ENCODE data around the gene RENBP. TPM values are rescaled to one million over a fixed set of nuclear protein-coding genes. Genes with fewer than 3 reads are reported as not detected.

Gene RENBP
- total and polyA plus RNA-seq, 11 donors: 5.1 to 35.5 (median 9.9) TPM

DNA sequence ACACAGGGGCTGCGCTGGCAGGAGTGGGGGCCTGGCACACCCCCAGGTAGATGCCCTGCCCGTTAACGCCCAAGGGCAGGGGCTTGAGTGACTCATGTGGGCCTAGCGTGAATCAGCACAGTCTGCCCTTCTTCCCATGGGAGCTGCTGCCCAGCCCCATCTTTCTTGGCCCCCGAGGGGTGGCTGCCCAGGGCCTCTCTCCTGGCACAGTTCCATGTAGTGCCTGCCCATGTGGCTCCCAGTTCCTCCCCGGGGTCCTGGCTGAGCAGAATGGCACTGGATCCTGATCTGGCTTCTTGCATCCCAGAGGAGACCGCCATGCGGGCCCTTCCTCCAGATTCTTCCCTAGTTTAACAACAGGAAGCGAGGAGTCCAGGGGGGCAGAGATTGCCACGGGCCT, 42.1 kb downstream of the RENBP start:
- DNase-seq (no peak), ATAC-seq (no peak)
- H3K27ac ChIP-seq: no peak overlapping the region
- intact Hi-C loops (cut with DNase I): loop anchor here in 3 of 10 donors (5.0 to 10.0 kb wide), 2 partner anchors 68 to 75 kb away; partner anchors contain the start of gene PDZD4 (in 2 of the 3)
- peaks cover 0 to 6% (median 0%) of the 10 kb centered on the region in 12 donors for H3K9me3 ChIP-seq
- peaks cover 0 to 28% (median 0%) of the 10 kb centered on the region in 9 donors for H3K27me3 ChIP-seq
- WGBS, 4 donors: 62 to 67% (median 66%) methylated on average over 5 to 10 of the region's 10 CpGs
- H3K4me3 ChIP-seq: no peak overlapping the region
- TF ChIP-seq, protein P1, sequence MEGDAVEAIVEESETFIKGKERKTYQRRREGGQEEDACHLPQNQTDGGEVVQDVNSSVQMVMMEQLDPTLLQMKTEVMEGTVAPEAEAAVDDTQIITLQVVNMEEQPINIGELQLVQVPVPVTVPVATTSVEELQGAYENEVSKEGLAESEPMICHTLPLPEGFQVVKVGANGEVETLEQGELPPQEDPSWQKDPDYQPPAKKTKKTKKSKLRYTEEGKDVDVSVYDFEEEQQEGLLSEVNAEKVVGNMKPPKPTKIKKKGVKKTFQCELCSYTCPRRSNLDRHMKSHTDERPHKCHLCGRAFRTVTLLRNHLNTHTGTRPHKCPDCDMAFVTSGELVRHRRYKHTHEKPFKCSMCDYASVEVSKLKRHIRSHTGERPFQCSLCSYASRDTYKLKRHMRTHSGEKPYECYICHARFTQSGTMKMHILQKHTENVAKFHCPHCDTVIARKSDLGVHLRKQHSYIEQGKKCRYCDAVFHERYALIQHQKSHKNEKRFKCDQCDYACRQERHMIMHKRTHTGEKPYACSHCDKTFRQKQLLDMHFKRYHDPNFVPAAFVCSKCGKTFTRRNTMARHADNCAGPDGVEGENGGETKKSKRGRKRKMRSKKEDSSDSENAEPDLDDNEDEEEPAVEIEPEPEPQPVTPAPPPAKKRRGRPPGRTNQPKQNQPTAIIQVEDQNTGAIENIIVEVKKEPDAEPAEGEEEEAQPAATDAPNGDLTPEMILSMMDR (IDR thresholded peaks at IDR 0.05): no peak
- no peak for TF ChIP-seq POLR2A (IDR thresholded peaks at IDR 0.05)
- H3K36me3 ChIP-seq: no peaks in the 10 kb centered on the region
- H3K4me1 ChIP-seq: peaks cover 0 to 32% (median 6%) of the 10 kb centered on the region in 12 donors

DNA sequence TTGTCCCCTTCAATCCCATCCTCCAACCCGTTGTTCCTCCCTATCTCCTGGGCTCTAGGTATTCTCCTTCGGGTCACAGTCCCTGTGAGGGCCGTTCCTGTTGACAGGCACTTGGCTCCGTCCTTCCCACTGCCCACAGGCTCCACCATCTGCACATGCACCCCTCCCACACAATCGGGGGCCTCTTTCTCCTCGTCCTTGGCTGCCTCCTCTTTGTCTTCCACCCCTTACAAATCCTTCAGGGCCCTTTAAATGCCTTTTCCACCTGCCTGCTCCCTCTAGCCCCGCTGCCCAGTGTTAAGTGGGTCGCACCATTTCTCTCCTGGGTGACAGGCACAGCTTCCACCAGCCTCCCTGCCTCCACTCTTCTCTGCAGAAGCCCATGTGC, 42.7 kb downstream of the RENBP start:
- H3K36me3 ChIP-seq: no peaks in the 10 kb centered on the region
- peaks cover 0 to 6% (median 0%) of the 10 kb centered on the region in 12 donors for H3K9me3 ChIP-seq
- WGBS, 4 donors: 36 to 61% (median 46%) methylated on average over 8 of the region's 8 CpGs
- ATAC-seq (no peak), DNase-seq (no peak)
- H3K27me3 ChIP-seq: peaks cover 0 to 27% (median 0%) of the 10 kb centered on the region in 9 donors
- TF ChIP-seq, protein P1 (IDR thresholded peaks at IDR 0.05): no peak
- no peak for TF ChIP-seq POLR2A (IDR thresholded peaks at IDR 0.05)
- no peak overlapping the region for H3K4me3 ChIP-seq
- H3K27ac ChIP-seq: peak overlapping the region in 1 of 12 donors; percentile 17
- H3K4me1 ChIP-seq: peaks cover 0 to 32% (median 6%) of the 10 kb centered on the region in 12 donors
- intact Hi-C loops (cut with DNase I): loop anchor here in 3 of 10 donors (5.0 to 10.0 kb wide), 2 partner anchors 67 to 74 kb away; partner anchors contain the start of gene PDZD4 (in 2 of the 3)

DNA sequence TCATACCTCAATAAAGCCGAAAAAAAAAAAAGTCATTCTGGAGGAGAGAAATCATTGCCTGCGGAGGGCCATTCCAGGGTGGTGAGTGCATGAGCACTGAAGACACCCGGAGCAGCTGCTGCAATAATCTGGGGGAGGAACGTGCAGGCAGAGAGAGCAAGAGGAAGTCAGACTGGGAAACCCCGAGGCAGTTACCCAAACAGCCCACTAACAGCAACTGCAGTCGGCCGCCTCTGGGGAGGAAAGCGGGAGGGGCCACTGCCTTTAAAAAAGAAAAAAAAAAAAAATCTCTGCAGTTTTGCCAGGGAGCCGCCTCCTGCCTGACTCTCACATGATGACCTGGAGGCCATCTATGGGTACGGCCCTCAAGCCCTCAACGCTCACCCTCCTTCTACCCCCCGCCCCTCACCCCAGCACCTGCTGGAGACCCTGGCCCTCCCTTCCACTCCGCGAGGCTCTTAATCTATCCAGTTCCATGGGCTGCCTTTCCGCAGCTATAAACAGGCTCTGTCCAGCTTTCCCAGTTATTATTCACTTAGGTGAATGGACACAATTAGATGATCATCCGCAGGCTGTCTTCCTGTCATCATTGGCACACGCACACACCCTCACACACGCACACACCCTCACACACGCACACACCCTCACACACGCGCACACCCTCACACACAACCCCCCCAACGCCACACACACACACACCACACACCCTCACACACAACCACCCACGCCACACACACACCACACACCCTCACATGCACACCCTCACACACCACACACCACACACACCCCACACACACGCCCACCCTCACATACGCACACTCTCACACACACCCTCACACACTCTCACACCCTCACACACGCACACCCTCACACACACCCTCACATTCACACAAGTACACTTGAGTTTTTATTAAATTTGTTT, 43.4 kb downstream of the RENBP start:
- TF ChIP-seq, protein P1 (IDR thresholded peaks at IDR 0.05): no peak
- no peak for TF ChIP-seq POLR2A (IDR thresholded peaks at IDR 0.05)
- Histone ChIP-seq H3K27ac (peak overlapping the region in 4 of 12 donors; percentile 11 to 64 (median 18)), H3K27me3 (peaks cover 0 to 20% (median 0%) of the 10 kb centered on the region in 9 donors), H3K4me3 (no peak overlapping the region), H3K4me1 (peaks cover 0 to 32% (median 6%) of the 10 kb centered on the region in 12 donors), H3K9me3 (peaks cover 0 to 6% (median 0%) of the 10 kb centered on the region in 12 donors), H3K36me3 (no peaks in the 10 kb centered on the region)
- ATAC-seq: peak in 3 of 4 donors; percentile 53 to 64 (median 56)
- DNase-seq: peak in 4 of 5 donors; percentile 54 to 74 (median 60)
- WGBS, 4 donors: 27 to 48% (median 39%) methylated on average over 26 of the region's 26 CpGs
- intact Hi-C loops (cut with DNase I): loop anchor here in 3 of 10 donors (5.0 to 10.0 kb wide), 2 partner anchors 66 to 74 kb away; partner anchors contain the start of gene PDZD4 (in 2 of the 3)

DNA sequence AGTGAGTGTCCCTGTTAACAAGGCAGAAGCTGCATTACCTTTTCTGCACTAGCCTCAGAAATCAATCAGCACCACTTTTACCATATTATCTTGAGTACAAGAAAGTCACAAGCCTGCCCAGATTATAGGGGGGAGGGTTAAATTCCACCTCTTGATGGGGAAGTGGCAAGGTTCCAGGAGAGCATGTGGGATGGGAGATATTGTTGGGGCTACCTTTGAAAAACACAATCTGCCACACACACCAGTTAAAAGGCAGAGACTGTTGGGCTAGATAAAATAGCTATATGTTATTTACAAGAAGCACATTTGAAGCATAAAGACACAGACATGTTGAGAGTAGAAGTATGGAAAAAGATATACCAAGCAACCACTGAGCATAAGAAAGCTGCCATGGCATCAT, 46.5 kb downstream of the RENBP start:
- intact Hi-C loops (cut with DNase I): no loop called here

More for the DNA sequence above, 46.5 kb downstream of the RENBP start:
- H3K27me3 ChIP-seq: peaks cover 0 to 33% (median 0%) of the 10 kb centered on the region in 9 donors
- H3K9me3 ChIP-seq: peaks cover 0 to 16% (median 0%) of the 10 kb centered on the region in 12 donors
- TF ChIP-seq, protein P1 (IDR thresholded peaks at IDR 0.05): no peak
- TF ChIP-seq POLR2A (IDR thresholded peaks at IDR 0.05): no peak
- DNase-seq (no peak), ATAC-seq (no peak)
- no peak overlapping the region for H3K4me3 ChIP-seq
- H3K4me1 ChIP-seq: peaks cover 0 to 20% (median 5%) of the 10 kb centered on the region in 12 donors
- H3K27ac ChIP-seq: no peak overlapping the region
- H3K36me3 ChIP-seq: no peaks in the 10 kb centered on the region
